ENCODE results near the gene EXOSC2.
A peak's percentile ranks its signal among the peaks of the same experiment; 100 is the strongest.

Gene EXOSC2

DNA sequence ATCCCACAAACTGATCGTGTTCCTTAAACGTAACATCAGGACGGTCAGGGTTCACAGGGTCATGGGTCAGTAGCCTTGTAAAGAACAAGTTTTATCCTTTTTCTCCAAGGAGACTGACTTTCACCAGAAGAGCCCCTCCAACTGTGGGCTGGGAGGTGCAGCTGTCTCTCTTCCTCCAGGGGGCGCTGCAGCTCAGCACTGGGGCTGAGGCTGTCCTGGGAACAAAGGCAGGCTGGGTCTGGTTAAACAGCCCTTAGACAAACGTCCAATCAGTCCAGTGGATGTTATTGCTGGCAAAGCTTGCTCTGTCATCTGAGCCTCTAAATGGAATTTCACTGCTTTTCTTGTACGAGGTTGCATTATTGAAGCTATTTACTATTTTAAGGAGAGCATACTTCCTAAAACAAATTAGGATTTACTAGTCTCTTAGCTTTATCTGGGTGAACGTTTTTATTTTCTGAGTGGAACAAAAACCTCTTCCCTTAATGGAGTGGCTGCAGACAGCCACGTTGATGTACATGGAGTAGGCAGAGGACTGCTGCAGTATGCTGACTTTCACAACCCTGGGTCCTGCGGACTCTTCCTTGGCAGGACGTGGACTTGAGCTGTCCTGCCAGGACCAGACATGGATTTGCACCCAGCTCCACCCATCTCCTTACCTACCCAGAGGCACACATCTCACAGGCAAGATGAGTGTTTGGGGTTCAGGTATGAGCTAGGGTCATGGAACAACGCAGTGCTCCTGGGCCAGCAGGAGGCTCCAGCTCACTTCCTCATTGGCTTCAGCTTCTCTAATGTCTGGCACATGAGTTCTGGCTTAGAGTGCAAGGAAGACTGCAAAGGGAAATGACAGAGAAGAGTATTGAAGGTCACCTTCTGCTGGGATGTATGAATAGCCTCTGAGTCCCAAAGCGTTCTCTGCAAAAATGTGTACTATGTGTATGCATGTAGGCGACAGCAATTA lies 7.8 kb downstream of the EXOSC2 start:
- peak; percentile 60 to 67 for DNase-seq

DNA sequence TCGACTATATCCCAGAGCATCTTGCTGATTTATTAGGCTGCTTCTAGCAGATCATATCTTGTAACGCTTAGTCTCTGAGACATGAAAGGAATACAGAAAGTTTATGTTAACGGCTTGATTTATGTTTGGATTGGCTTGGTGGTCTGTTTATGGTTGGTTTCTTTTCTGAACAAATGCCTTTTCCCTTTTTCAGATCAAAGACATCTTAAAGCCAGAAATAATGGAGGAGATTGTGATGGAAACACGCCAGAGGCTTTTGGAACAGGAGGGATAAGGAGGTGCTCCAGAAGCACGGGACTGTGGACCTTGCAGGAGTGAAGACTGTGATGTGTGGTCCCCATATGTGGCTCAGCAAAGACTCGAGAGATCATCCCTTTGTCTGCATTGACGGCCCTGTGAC lies 9.9 kb downstream of the EXOSC2 start:
- DNase-seq = no peak

DNA sequence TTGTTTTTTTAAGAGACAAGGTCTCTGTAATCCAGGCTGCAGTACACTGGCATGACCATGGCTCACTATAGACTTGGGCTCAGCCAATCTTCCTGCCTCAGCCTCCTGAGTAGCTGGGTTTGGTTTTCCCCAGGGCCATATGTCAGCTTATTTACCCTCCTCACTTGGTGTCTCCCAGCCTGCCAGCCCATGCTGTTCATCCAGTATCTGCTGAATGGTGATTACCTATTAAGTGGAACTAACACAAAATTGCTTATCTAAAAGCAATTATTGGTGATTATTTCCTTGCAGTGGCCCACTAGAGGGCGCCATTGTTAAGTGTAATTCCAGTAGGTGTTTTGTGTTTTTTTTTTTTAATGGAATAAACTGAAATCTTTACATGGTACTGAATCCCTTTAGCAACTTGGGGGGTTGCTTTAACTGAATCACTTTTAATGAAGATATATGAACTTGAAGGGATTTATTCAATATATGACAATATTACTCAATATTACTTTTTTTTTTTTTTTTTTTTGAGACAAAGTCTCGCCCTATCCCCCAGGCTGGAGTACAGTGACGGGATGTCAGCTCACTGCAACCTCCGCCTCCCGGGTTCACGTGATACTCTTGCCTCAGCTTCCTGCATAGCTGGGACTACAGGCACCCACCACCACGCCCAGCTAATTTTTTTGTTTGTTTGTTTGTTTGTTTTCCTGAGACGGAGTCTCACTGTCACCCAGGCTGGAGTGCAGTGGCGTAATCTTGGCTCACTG lies 13.8 kb downstream of the EXOSC2 start:
- peak; percentile 62 to 75 for DNase-seq

DNA sequence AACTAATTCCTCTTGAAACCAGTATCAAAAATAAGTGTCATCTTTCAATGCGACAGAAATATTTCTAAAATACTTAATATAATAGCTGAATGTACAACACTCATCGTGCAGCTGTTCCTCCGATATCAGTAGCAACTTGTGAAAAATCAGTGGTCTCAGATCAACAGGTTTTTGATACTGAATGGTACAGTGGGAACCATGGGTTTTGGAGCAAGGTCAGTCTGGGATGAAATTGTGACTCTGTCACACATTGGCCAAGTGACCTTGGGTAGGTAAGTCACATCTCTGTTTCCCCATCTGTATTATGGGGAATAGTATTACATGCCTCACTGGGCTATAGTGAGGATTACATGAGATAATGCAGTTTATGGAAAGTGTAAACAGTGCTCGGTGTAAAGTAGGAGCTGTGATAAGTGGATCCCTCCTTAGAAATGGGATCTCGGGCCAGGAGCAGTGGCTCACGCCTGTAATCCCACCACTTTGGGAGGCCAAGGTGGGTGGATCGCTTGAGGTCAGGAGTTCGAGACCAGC lies 17.3 kb downstream of the EXOSC2 start:
- DNase-seq = no peak

DNA sequence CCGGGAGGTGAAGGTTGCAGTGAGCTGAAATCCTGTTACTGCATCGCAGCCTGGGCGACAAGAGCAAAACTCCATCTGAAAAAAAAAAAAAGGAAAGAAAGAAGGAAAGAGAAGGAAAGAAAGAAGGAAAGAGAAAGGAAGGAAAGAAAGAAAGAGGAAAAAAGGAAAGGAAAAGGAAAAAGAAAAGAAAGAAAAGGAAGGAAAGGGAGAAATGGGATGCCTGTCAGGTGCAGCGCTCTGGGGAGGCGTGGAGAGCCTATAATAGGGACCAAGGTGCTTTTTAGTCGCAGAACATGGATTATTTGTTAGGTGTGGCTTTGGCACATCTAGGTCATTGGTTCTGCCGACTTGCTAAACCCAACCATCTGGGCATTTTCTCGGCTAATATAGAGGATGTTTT lies 17.9 kb downstream of the EXOSC2 start:
- DNase-seq = no peak

DNA sequence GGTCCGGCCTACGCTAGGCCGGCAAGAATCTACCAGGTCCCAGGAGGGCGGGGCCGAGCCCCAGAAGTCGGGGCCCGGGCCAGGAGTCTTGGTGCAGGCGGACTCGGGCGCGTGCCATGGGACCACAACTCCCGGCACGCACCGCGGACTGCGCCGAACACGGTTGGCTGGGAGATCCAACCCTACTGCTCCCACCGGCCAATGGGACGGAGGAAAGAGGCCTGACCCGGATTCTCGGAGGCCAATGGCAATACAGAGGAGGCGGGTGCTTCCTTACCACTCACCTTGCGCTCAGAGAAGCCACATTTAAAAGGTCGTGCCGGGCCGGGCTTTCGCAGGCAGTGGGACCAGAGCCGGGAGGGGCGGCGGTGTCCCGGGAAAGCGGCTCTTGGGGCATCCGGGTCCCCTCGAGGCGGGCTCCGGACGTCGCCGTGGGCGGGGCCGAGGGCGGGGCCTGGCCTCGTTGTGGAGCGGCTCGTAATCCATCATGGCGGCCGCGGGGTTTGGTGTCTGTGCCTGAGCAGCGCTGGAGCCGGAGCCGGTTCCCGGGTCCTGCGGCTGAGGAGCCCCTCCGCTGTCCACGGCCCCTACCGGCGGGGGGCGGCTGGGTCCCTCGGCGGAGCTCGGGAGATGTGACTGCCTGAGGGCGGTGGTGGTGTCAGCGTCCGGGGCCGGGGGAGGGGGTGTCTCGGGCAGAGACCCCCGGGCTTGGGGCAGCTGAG lies 19.1 kb downstream of the EXOSC2 start:
- peak; percentile 96 to 97 for DNase-seq

DNA sequence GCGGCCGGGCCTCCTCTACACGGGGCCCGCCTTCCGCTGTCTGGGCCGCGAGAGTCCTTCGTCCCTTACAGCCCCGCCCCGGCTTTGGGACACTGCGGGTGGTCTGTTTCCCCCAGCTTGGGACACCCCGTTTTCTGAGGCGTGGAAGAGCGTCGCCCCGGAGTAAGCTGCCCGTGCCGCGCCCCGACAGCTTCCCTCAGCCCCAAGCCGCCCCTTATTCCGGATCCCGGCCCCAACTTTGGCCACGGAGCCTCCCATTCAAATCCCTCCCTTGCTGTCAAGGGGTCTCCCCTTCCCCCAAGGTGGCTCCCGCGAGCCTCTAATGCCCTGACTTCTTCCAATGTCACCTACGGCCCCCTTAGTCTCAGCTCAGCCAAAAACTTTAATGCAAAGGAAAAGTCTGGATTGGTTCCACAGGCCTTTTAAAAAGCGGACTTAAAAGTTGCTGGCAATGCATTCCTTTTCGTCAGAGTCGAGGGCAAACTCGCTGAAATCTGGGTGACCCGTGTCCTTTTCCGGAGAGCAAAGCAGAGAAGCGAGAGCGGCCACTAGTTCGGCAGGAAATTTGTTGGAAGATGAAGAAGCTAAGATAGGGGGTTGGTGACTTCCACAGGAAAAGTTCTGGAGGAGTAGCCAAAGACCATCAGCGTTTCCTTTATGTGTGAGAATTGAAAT lies 19.8 kb downstream of the EXOSC2 start:
- no peak for DNase-seq

DNA sequence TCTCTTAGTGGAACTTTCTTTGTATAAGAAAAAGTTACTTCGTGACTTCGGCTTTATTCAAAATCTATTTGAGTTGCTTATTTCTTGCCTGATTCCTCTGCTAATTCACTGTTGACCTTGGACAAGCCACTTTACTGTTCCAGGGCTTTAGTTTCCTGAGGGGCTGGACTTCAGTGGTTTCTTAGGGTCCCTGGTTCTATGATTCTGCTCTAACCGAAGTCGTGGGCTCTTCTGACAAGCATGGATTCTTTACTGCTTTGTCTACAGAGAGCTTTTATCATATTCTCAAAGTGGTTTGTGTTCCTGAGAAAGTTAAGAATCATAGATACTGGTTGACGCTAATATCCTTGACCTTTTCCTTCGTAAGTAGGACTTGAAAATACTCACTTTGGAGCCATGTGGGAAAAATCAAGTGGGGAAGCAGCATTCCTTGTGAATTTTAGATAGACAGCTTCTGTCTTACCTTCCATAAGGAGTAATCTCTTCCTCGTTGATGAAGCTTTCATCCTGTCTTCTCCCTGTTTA lies 21.1 kb downstream of the EXOSC2 start:
- no peak for DNase-seq

DNA sequence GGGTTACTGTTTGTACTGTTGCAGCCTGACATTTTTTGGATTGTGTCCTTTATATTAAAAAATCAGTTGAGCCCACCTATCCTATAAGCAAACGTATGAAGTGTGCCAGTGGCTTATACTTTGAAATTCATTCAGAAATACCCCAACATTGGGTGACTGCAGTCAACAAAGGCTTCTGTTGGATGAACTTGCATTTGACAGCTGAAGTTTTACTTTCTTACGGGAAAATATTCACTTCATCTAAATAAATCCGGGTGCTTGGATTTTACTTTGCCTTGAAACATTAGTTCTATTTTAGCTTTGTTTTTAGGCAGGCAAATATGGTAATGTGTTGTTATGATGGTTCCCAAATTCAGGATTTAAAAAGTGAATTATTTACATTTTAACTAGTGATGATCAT lies 21.7 kb downstream of the EXOSC2 start:
- DNase-seq = no peak

DNA sequence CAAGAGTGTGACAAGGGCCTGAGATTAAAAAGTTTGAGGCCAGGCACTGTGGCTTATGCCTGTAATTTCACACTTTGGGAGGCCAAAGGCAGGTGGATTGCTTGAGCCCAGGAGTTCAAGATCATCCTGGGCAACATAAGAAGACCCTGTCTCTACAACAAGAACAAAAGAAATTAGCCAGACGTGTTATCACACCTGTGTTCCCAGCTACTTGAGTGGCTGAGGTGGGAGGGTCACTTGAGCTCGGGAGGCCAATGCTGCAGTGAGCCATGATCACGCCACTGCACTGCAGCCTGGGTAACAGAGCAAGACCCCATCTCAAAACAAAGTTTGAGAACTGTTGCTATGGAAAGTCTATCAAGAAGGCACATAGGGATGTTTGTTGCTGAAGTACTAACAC lies 25.0 kb downstream of the EXOSC2 start:
- DNase-seq = no peak

DNA sequence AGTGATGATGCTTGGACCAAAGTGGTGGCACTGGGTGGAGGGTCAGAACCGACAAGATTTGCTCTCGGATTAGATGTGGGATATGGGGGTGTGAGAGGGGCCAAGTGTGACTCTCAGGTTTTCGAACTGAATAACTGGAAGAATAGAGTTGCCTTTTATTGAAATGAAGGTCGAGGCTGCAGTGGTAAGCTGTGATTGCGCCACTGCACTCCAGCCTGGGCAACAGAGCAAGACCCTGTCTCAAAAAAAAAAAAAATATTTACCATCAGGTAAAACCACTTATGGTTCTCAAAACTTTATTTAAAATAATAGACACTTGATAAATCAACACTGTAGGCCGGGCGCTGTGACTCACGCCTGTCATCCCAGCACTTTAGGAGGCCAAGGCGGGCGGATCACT lies 27.2 kb downstream of the EXOSC2 start:
- no peak for DNase-seq

DNA sequence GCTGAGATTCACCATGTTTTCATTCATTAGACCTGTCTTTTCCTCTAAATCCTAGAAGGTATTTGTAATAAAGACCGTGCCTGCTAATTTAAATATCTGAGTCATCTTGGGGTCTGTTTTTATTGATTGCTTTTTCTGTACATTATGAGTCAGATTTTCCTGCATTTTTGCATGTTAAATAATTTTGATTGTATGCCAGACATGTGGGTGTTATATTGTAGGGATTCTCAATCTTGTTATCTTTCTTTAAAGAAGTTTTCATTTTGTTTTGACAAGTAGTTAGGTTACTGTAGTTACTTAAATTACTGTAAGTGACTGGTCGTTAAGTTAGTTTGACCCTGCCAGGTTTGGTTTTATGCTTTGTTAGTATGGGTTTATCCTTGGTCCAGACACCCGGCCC lies 35.1 kb downstream of the EXOSC2 start:
- no peak for DNase-seq

DNA sequence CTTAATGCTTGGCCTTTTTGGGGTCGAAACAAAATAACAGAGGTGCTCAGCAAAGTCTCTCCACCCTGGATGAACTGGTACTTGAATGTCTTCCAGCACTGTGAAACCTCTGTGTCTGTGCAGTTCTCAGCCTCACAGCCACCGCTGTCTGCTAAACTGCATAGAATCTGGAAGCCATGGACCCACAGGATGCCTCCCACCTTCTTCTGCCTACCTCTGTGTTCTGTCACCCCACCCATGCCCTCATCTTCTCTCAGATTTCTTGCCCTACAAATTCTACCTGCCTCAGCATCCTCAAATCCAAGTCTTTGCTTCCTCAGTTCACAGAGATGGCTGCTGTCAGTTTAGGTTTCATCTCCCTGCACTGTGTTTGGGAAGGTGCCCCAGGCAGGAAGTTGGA lies 35.6 kb downstream of the EXOSC2 start:
- DNase-seq = no peak

DNA sequence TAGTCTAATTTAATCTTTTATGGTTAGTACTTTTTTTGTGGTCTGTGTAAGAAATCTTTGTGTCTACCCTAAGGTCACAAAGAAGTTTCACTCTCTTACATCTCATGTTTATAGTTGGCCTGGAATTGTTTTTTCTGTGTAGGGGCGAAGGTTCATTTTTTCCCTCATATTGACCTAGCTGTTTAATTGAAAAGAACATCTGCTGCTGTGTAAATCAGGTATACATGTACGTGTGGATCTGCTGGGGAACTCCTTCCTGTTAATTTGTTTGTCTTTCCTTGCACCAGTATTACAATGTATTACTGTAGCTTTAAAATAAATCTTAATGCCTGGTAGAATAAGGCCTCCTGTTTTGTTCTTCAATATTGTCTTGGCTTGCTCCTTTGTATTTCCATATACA lies 37.8 kb downstream of the EXOSC2 start:
- no peak for DNase-seq

DNA sequence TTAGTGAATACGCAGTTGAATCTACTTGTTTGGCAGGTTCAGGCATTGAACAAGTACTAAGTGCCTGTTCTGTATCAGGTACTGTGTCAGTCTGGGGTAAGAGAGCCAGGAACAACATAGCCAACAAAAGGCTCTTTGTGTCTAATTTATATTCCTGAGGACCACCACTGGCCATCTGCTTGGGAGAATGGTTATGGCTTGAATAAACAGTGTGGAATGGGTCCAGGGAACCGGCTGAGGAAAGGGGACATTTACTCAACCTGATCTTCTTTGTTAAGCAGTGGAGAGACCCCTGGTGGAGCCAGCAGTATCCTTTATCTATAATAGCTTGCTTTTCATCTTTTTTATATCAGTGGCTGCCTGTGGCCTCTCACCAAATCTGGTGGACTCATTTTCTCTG lies 38.6 kb downstream of the EXOSC2 start:
- DNase-seq = no peak

DNA sequence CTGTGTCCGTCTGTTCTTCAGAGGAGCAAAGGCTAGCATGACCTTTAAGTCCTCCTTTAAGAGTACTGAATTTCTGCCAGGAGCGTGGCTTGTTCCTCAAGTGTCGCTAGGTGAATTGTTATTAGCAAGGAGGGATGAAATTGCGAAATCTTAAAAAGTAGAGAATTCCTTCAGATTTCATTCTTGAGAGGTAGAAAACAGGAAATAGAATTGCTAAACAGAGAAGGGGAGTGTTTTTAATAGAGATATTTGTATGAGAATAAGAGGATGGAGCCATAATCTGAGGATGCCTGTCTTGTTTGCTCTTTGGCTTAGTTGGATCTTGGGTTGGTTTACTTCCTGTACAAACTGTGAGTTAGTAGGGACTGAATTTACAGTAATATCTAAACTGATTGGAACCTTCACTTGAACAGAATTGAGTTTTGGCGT lies 39.2 kb downstream of the EXOSC2 start:
- DNase-seq = no peak

DNA sequence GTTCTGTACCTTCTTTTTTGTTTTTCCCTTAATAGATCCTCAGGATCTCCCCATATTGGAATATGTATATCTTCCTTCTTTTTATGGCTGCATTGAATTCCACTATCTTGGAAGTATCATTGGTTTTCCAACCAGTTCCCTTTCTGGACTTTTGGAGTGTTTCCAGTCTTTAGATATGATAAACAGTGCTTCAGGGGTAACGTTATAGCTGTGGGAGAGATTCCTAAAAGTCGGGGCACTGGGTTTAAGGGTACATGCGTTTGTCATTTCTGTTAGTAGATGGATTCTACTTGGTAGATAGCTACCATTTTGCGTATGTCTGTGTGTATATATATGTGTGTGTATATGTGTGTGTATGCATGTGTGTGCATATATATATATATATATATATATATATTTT lies 42.0 kb downstream of the EXOSC2 start:
- DNase-seq = no peak

DNA sequence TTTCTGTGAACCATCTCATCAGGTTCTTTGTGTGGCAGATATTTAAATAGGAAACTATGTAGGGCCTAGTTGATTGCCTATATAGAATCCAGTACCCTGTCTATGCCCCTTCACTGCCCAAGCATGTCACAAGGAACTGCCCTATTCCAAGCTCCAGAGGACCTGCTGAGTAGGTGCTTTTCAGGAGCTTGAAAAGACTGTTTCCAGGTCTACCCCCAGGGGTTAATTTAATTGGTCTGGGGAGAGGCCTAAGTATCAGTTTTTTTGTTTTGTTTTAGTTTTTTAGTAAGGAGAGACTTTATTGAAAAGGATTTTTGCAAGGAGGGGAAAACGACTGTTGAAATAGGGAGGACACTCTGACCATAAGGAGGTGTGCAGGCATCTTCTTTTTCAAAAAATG lies 43.3 kb downstream of the EXOSC2 start:
- no peak for DNase-seq

DNA sequence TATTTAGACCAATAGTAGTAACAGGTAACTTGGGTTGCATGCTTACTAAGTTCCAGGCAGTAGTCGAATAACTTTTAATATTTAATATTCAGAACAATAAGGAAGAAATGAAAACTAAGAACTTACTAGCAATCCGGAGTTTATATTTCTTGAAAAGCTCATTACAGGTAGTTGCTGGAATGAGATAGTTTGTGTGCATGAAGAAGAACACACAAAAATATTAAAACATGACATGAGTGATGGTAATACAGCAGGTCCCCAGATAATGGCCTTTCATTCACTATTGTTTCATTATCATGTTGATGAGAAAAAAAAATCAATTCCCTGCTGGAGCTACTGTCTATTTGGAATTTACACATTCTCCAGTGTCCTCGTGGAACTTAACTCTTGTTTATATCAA lies 44.7 kb downstream of the EXOSC2 start:
- no peak for DNase-seq

DNA sequence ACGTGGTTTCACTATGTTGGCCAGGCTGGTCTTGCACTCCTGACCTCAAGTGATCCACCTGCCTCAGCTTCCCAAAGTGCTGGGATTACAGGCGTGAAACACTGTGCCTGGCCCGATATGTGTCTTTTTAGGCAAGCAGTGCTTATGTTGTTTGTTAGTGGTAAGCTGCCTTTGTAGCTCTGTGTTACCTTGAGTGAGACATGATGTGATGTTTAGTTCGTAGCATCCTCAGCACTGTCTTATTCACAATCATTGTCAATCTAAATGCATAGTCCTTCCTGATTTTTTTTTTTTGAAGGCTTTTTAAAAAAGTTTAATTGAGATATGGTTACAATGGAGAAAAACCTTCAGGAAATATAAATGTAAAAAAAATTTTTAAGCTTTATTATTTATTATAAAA lies 45.5 kb downstream of the EXOSC2 start:
- DNase-seq = no peak

DNA sequence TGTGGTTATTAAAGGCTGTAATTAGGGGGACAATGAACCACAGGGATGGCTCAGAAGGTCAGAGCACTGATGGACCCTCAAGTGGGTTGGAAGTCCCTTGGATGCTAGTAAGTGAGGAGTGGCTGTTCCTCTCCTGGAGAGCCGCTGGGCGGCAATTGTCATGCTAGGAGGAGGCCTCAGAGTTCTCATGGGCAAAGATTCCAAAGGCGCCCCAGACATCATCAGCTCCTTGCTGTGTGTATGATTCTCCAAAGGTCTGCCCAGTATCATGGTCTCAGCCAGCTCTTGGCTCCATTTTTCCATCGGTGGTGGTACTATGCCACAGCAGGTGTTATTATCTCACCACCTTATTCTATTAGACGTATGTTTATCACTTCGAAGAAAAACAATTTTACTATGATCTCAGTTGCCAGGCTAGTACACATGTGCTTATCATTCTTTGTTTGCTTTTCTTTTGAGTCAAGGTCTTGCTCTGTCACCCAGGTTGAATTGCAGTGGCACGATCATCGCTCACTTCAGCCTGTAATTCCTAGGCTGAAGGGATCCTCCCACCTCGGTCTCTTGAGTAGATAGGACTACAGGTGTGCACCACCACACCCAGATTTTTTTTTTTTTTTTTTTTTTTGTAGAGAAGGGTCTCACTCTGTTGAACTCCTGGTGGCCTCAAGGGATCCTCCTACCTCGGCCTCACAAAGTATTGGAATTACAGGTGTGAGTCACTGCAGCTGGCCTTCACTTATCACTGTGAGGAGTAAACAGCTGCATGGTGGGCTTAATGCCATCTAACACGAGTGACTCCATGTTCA lies 46.8 kb downstream of the EXOSC2 start:
- DNase-seq = no peak

DNA sequence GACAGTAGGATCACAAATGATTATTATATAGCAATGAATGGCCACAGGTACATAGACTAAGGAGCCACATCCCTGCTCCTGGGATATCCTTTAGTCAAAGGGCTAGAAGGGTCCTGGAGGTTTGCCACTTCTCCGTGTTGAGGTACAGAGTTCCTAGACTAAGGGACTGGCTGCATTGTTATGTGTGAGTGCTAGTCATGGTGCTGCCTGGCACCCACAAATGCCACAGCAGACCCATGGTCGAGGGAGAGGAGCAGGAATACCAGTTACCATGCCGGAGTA lies 47.4 kb downstream of the EXOSC2 start:
- DNase-seq = no peak

Data from CD4-positive, alpha-beta T cell treated with Interleukin-4 for 1 hour (primary cell).